HCT116 (cell line): Measurements from ENCODE around the gene UQCC2. TPM values are rescaled to one million over a fixed set of nuclear protein-coding genes. Genes with fewer than 3 reads are reported as not detected.

ENCODE experiments used
- ATAC-seq: fragments of 200-7000 bp; cut with Tn5 transposase; 2 replicates; pipeline ENCODE4 v1.9.1; 2020; ENCODE audit warnings: mild to moderate bottlenecking, moderate library complexity
- BruUV-seq: library from RNA; stranded (reverse); fragments of 400-500 nt; replicated peaks from 2 replicates; lab custom pipeline; 2021; lab: Mats Ljungman, UMichigan
- CTCF ChIA-PET: fragments of 300-600 bp; sonication (Branson Sonifier 250); formaldehyde crosslinking; loops from one replicate; lab custom pipeline; 2021; ENCODE audit warnings: antibody characterized with exemption; lab: Charles Lee
- POLR2A ChIA-PET: fragments of 300-600, 350-600 bp; sonication (Branson Sonifier 250); formaldehyde crosslinking; loops from one replicate; lab custom pipeline; 2021; ENCODE audit warnings: antibody characterized with exemption; lab: Charles Lee
- RAD21 ChIA-PET, 2 experiments: fragments of 300-600 bp; sonication (Branson Sonifier 250); formaldehyde crosslinking; loops; one replicate each; lab custom pipeline; 2023; ENCODE audit warnings: low total read pairs in 2 of 2; ENCODE audit not compliant: uncharacterized antibody in 2 of 2, unreplicated experiment in 2 of 2, low non-redundant PET in 1 of 2; lab: Charles Lee
- DNase-seq: peaks from one replicate; pipeline ENCODE4 v3.0.0-alpha.2; 2010; ENCODE audit warnings: low read depth, low spot score
- H2AFZ ChIP-seq: fragments of 200-600 bp; shearing (Covaris generic), sonication (generic); 2 replicates; pipeline ENCODE4 v1.6.1; 2017; ENCODE audit warnings: low read depth, mixed run types, mixed read lengths, antibody characterized with exemption, low read length; ENCODE audit not compliant: poor library complexity, severe bottlenecking
- H3K27ac ChIP-seq: 2 replicates; pipeline ENCODE4 v1.5.1; 2012; ENCODE audit warnings: low read depth, low read length
- H3K27me3 ChIP-seq: fragments of 200-600 bp; sonication (generic); 2 replicates; pipeline ENCODE4 v1.6.1; 2016; ENCODE audit warnings: mixed run types, low read length, mixed read lengths; ENCODE audit not compliant: insufficient read depth
- H3K36me3 ChIP-seq, 2 experiments: fragments of 200-500 bp in 1 of 2; fragments of 200-600 bp in 1 of 2; sonication (Bioruptor generic) in 1 of 2; sonication (generic) in 1 of 2; 2 replicates each; pipeline versions ENCODE4 v1.5.1 to v1.6.1; 2014 to 2016; ENCODE audit warnings: low read length in 2 of 2, inconsistent platforms in 1 of 2, mixed read lengths in 1 of 2, mixed run types in 1 of 2; ENCODE audit not compliant: insufficient read depth in 2 of 2, control insufficient read depth in 1 of 2
- H3K4me1 ChIP-seq, 2 experiments: fragments of 200-600 bp in 1 of 2; sonication (generic) in 1 of 2; 2 replicates each; pipeline versions ENCODE4 v1.5.1 to v1.6.1; 2012 to 2017; ENCODE audit warnings: low read length in 2 of 2, inconsistent platforms in 1 of 2, mild to moderate bottlenecking in 1 of 2, mixed read lengths in 1 of 2, mixed run types in 1 of 2, moderate library complexity in 1 of 2; ENCODE audit not compliant: insufficient read depth in 2 of 2, control insufficient read depth in 1 of 2
- H3K4me2 ChIP-seq: fragments of 200-600 bp; sonication (generic); 2 replicates; pipeline ENCODE4 v1.6.1; 2017; ENCODE audit warnings: mixed run types, low read length, mixed read lengths
- H3K4me3 ChIP-seq, 2 experiments: fragments of 200-600 bp in 1 of 2; sonication (generic) in 1 of 2; replicated peaks in 1 of 2; 2 replicates each; pipeline ENCODE4 v1.5.1; 2011 to 2016; ENCODE audit warnings: low read length in 2 of 2, control low read depth in 1 of 2, low read depth in 1 of 2, mild to moderate bottlenecking in 1 of 2, mixed read lengths in 1 of 2, mixed run types in 1 of 2
- H3K79me2 ChIP-seq: fragments of 200-600 bp; sonication (generic); 2 replicates; pipeline ENCODE4 v1.6.1; 2017; ENCODE audit warnings: mild to moderate bottlenecking, mixed run types, low read length, moderate library complexity, mixed read lengths; ENCODE audit not compliant: insufficient read depth
- H3K9ac ChIP-seq: fragments of 200-600 bp; sonication (generic); 2 replicates; pipeline ENCODE4 v1.6.1; 2016; ENCODE audit warnings: low read length, mixed read lengths
- H3K9me2 ChIP-seq: fragments of 200-600 bp; sonication (generic), shearing (Covaris generic); 2 replicates; pipeline ENCODE4 v1.6.1; 2017; ENCODE audit warnings: mixed run types, mild to moderate bottlenecking, moderate library complexity; ENCODE audit not compliant: insufficient read depth
- H3K9me3 ChIP-seq, 2 experiments: fragments of 200-500 bp in 1 of 2; fragments of 200-600 bp in 1 of 2; sonication (Bioruptor generic) in 1 of 2; sonication (generic) in 1 of 2; 2 replicates each; pipeline ENCODE4 v1.6.1; 2014 to 2017; ENCODE audit warnings: low read length in 2 of 2, mixed read lengths in 2 of 2, inconsistent platforms in 1 of 2, low read depth in 1 of 2, mild to moderate bottlenecking in 1 of 2, mixed run types in 1 of 2, moderate library complexity in 1 of 2; ENCODE audit not compliant: control insufficient read depth in 1 of 2, insufficient read depth in 1 of 2
- H4K20me1 ChIP-seq: fragments of 200-600 bp; sonication (generic), shearing (Covaris generic); 2 replicates; pipeline ENCODE4 v1.6.1; 2017; ENCODE audit warnings: mixed run types, mild to moderate bottlenecking, moderate library complexity; ENCODE audit not compliant: insufficient read depth
- ATF3 ChIP-seq: IDR thresholded peaks from 2 replicates; pipeline ENCODE4 v1.6.1; 2012
- CBX3 ChIP-seq: IDR thresholded peaks from 2 replicates; pipeline ENCODE4 v1.6.1; 2012; ENCODE audit warnings: low read depth
- CEBPB ChIP-seq: IDR thresholded peaks from 2 replicates; pipeline ENCODE4 v1.6.1; 2012; ENCODE audit warnings: low read depth
- EGR1 ChIP-seq: IDR thresholded peaks from 2 replicates; pipeline ENCODE4 v1.6.1; 2012; ENCODE audit warnings: low read depth
- ELF1 ChIP-seq: IDR thresholded peaks from 2 replicates; pipeline ENCODE4 v1.6.1; 2012; ENCODE audit warnings: low read depth, borderline replicate concordance
- EZH2 ChIP-seq: fragments of 200-600 bp; sonication (generic); IDR thresholded peaks from 2 replicates; pipeline ENCODE4 v1.6.1; 2017; ENCODE audit warnings: antibody characterized with exemption, mixed run types
- EZH2phosphoT487 ChIP-seq: fragments of 200-600 bp; IDR thresholded peaks from 2 replicates; pipeline ENCODE4 v1.6.1; 2018; ENCODE audit warnings: antibody characterized with exemption, borderline replicate concordance
- POLR2A ChIP-seq: IDR thresholded peaks from 2 replicates; pipeline ENCODE4 v1.7.0; 2011; ENCODE audit warnings: borderline replicate concordance; ENCODE audit not compliant: insufficient read depth, insufficient read length; ENCODE audit errors: extremely low read depth
- POLR2AphosphoS5 ChIP-seq: IDR thresholded peaks from 2 replicates; pipeline ENCODE4 v1.6.1; 2011; ENCODE audit warnings: mild to moderate bottlenecking, low read depth, low read length, moderate library complexity
- RAD21 ChIP-seq: IDR thresholded peaks from 2 replicates; pipeline ENCODE4 v1.6.1; 2012; ENCODE audit warnings: low read depth, mild to moderate bottlenecking
- SIN3A ChIP-seq: IDR thresholded peaks from 2 replicates; pipeline ENCODE4 v1.6.1; 2012; ENCODE audit warnings: low read depth
- SP1 ChIP-seq: IDR thresholded peaks from 2 replicates; pipeline ENCODE4 v1.6.1; 2012; ENCODE audit warnings: low read depth
- SRF ChIP-seq: IDR thresholded peaks from 2 replicates; pipeline ENCODE4 v1.6.1; 2012; ENCODE audit warnings: low read depth
- TCF7L2 ChIP-seq: IDR thresholded peaks from 2 replicates; pipeline ENCODE4 v1.7.0; 2011; ENCODE audit warnings: borderline replicate concordance, inconsistent platforms; ENCODE audit not compliant: insufficient read depth, insufficient read length; ENCODE audit errors: extremely low read depth
- ZFX ChIP-seq: fragments of 450-650 bp; IDR thresholded peaks from 2 replicates; pipeline ENCODE4 v1.6.1; 2017
- ZNF274 ChIP-seq: fragments of 200-500 bp; sonication (Bioruptor generic); IDR thresholded peaks from 2 replicates; pipeline ENCODE4 v1.6.1; 2014; ENCODE audit warnings: mild to moderate bottlenecking, low read depth, low read length, inconsistent platforms
- intact Hi-C: fragments of 100-400 bp; cut with micrococcal nuclease; formaldehyde crosslinking; loops from 2 replicates; pipeline ENCODE4 v1.10.0; 2022
- total RNA-seq: library from RNA; stranded (reverse); gene quantifications from one replicate; pipeline ENCODE4 v1.2.1, GENCODE V29; 2021; ENCODE audit not compliant: unreplicated experiment
- TF ChIP-seq, protein P1 (sequence below): IDR thresholded peaks from 2 replicates; pipeline ENCODE4 v1.6.1; 2012; ENCODE audit warnings: low read depth
- TF ChIP-seq, protein P2 (sequence below): IDR thresholded peaks from 2 replicates; pipeline ENCODE4 v1.6.1; 2012
- TF ChIP-seq, protein P3 (sequence below), 3 experiments: fragments of 200-600 bp in 1 of 3; sonication (generic) in 1 of 3; IDR thresholded peaks in 2 of 3; conservative IDR thresholded peaks in 1 of 3; 2 replicates each; pipeline ENCODE4 v1.5.1; 2012 to 2017; ENCODE audit warnings: low read depth in 2 of 3, low read length in 2 of 3, antibody characterized with exemption in 1 of 3, borderline replicate concordance in 1 of 3, control low read depth in 1 of 3, mild to moderate bottlenecking in 1 of 3, mixed read lengths in 1 of 3, mixed run types in 1 of 3, moderate library complexity in 1 of 3; ENCODE audit not compliant: insufficient read depth in 1 of 3

Gene UQCC2
- total RNA-seq, 1 experiment from 2014 or later = 95.1 TPM

- intact Hi-C loops = no loop called here
- Histone ChIP-seq H3K9me2 (no peaks in the 10 kb centered on the region), H3K27me3 (peaks cover 30% of the 10 kb centered on the region), H3K4me3 (no peak overlapping the region), H4K20me1 (no peaks in the 10 kb centered on the region), H3K36me3 (no peaks in the 10 kb centered on the region), H3K4me1 (peaks cover 11 to 14% of the 10 kb centered on the region in 2 experiments), H3K79me2 (no peaks in the 10 kb centered on the region), H3K4me2 (no peak overlapping the region), H3K9me3 (no peaks in the 10 kb centered on the region), H2AFZ (no peak overlapping the region), H3K9ac (no peak overlapping the region), H3K27ac (no peak overlapping the region)
- DNase-seq (no peak), ATAC-seq (no peak)
- RAD21 ChIA-PET = no interaction called here
- POLR2A ChIA-PET = no interaction called here
- no peak for TF ChIP-seq CBX3
- TF ChIP-seq ELF1 = no peak
- TF ChIP-seq ZNF274 = no peak
- no peak for TF ChIP-seq POLR2AphosphoS5
- TF ChIP-seq TCF7L2 = no peak
- TF ChIP-seq ATF3 = no peak
- no peak for TF ChIP-seq SP1
- no peak for TF ChIP-seq ZFX
- no peak for TF ChIP-seq SRF
- TF ChIP-seq EZH2phosphoT487 = no peak
- TF ChIP-seq EZH2 = no peak
- no peak for TF ChIP-seq SIN3A
- TF ChIP-seq CEBPB = no peak
- no peak for TF ChIP-seq EGR1
- TF ChIP-seq POLR2A = no peak
- TF ChIP-seq, protein P1, sequence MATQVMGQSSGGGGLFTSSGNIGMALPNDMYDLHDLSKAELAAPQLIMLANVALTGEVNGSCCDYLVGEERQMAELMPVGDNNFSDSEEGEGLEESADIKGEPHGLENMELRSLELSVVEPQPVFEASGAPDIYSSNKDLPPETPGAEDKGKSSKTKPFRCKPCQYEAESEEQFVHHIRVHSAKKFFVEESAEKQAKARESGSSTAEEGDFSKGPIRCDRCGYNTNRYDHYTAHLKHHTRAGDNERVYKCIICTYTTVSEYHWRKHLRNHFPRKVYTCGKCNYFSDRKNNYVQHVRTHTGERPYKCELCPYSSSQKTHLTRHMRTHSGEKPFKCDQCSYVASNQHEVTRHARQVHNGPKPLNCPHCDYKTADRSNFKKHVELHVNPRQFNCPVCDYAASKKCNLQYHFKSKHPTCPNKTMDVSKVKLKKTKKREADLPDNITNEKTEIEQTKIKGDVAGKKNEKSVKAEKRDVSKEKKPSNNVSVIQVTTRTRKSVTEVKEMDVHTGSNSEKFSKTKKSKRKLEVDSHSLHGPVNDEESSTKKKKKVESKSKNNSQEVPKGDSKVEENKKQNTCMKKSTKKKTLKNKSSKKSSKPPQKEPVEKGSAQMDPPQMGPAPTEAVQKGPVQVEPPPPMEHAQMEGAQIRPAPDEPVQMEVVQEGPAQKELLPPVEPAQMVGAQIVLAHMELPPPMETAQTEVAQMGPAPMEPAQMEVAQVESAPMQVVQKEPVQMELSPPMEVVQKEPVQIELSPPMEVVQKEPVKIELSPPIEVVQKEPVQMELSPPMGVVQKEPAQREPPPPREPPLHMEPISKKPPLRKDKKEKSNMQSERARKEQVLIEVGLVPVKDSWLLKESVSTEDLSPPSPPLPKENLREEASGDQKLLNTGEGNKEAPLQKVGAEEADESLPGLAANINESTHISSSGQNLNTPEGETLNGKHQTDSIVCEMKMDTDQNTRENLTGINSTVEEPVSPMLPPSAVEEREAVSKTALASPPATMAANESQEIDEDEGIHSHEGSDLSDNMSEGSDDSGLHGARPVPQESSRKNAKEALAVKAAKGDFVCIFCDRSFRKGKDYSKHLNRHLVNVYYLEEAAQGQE = no peak
- TF ChIP-seq, protein P2, sequence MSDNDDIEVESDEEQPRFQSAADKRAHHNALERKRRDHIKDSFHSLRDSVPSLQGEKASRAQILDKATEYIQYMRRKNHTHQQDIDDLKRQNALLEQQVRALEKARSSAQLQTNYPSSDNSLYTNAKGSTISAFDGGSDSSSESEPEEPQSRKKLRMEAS = no peak
- TF ChIP-seq, protein P3, sequence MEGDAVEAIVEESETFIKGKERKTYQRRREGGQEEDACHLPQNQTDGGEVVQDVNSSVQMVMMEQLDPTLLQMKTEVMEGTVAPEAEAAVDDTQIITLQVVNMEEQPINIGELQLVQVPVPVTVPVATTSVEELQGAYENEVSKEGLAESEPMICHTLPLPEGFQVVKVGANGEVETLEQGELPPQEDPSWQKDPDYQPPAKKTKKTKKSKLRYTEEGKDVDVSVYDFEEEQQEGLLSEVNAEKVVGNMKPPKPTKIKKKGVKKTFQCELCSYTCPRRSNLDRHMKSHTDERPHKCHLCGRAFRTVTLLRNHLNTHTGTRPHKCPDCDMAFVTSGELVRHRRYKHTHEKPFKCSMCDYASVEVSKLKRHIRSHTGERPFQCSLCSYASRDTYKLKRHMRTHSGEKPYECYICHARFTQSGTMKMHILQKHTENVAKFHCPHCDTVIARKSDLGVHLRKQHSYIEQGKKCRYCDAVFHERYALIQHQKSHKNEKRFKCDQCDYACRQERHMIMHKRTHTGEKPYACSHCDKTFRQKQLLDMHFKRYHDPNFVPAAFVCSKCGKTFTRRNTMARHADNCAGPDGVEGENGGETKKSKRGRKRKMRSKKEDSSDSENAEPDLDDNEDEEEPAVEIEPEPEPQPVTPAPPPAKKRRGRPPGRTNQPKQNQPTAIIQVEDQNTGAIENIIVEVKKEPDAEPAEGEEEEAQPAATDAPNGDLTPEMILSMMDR (IDR thresholded peaks at IDR 0.05 in 2 of 3, conservative IDR thresholded peaks at IDR 0.05 in 1 of 3; ENCODE audit: borderline replicate concordance in 1 of 3, insufficient read depth in 1 of 3, low read depth in 2 of 3, low read length in 2 of 3) = no peak
- no peak for TF ChIP-seq RAD21
- CTCF ChIA-PET = no interaction called here
- BruUV-seq = no TSS peak
Measured at GRCh38 chr6:33720998-33721397, 9.5 kb upstream of the UQCC2 start.
